Measurements from ENCODE around the gene OR2T10. TPM values are rescaled to one million over a fixed set of nuclear protein-coding genes. Genes with fewer than 3 reads are reported as not detected.
A peak's percentile ranks its signal among the peaks of the same experiment; 100 is the strongest.
"Not testable (repeated sequence)": the region's sequence is repeated elsewhere in the genome, so short reads cannot be mapped to it uniquely, and the experiment has no call there.

OR2T10 gene
- not detected for total RNA-seq
- long read RNA-seq, result 0 reads

- DNase-seq (no peak), ATAC-seq (no peak)
- WGBS (ENCODE audit: insufficient coverage, low coverage, low lambda C conversion rate, missing lambda C conversion rate), result 57% methylated on average over 4 of the region's 6 CpGs
- no peaks in the 10 kb centered on the region for H3K36me3 ChIP-seq
- no peaks in the 10 kb centered on the region for H3K4me1 ChIP-seq
- no peaks in the 10 kb centered on the region for H3K27me3 ChIP-seq
- no peak within 1 kb of the TSS for H3K27ac ChIP-seq
- H3K9me3 ChIP-seq, result no peaks in the 10 kb centered on the region
- no peak within 1 kb of the TSS for H3K4me3 ChIP-seq
- TF ChIP-seq CTCF (IDR thresholded peaks at IDR 0.05) (no peak), POLR2A (IDR thresholded peaks at IDR 0.05) (no peak)
- intact Hi-C loops (cut with DNase I), result no loop called here
Observed at GRCh38 chr1:248597589-248597988, at the start of gene OR2T10. TSS of gene OR2T10 (minus strand) at chr1:248597700. CDS start at chr1:248593768, 3,932 bp downstream.

- H3K27ac ChIP-seq; ATAC-seq; H3K36me3 ChIP-seq; H3K4me1 ChIP-seq; H3K9me3 ChIP-seq; H3K4me3 ChIP-seq; intact Hi-C loops (cut with DNase I); DNase-seq; H3K27me3 ChIP-seq: not testable (repeated sequence)
- WGBS (ENCODE audit: insufficient coverage, low coverage, low lambda C conversion rate, missing lambda C conversion rate), result 83% methylated on average over 1 of the region's 3 CpGs
Observed at GRCh38 chr1:248645178-248645577, 47.7 kb upstream of the OR2T10 start, which contains the start of gene OR2T35. TSS of gene OR2T35 (minus strand) at chr1:248645278. CDS start at chr1:248639258, 6,020 bp downstream.

- ATAC-seq; intact Hi-C loops (cut with DNase I): not testable (repeated sequence)
Observed at GRCh38 chr1:248642971-248643651, 45.6 kb upstream of the OR2T10 start.

GRCh38 chr1:248641583-248641982 lies 44.1 kb upstream of the OR2T10 start:
- no CpG with 5 or more reads among the region's 5 CpGs for WGBS (ENCODE audit: insufficient coverage, low coverage, low lambda C conversion rate, missing lambda C conversion rate)
- H3K27me3 ChIP-seq; H3K9me3 ChIP-seq; H3K36me3 ChIP-seq; DNase-seq; intact Hi-C loops (cut with DNase I); H3K4me1 ChIP-seq; H3K4me3 ChIP-seq; H3K27ac ChIP-seq; ATAC-seq: not testable (repeated sequence)

More at GRCh38 chr1:248642971-248643651, 45.6 kb upstream of the OR2T10 start:
- not testable (repeated sequence) for H3K9me3 ChIP-seq, H3K36me3 ChIP-seq, H3K27ac ChIP-seq, H3K4me3 ChIP-seq, H3K27me3 ChIP-seq, H3K4me1 ChIP-seq, DNase-seq
- WGBS (ENCODE audit: insufficient coverage, low coverage, low lambda C conversion rate, missing lambda C conversion rate), result no CpG with 5 or more reads among the region's 4 CpGs

GRCh38 chr1:248640906-248641305 lies 43.4 kb upstream of the OR2T10 start:
- no CpG with 5 or more reads among the region's 3 CpGs for WGBS (ENCODE audit: insufficient coverage, low coverage, low lambda C conversion rate, missing lambda C conversion rate)
- intact Hi-C loops (cut with DNase I); H3K27ac ChIP-seq; H3K9me3 ChIP-seq; H3K27me3 ChIP-seq; H3K36me3 ChIP-seq; ATAC-seq; H3K4me1 ChIP-seq; H3K4me3 ChIP-seq; DNase-seq: not testable (repeated sequence)

- not testable (repeated sequence) for H3K27me3 ChIP-seq
Observed at GRCh38 chr1:248639652-248640051, 42.2 kb upstream of the OR2T10 start.

GRCh38 chr1:248636612-248637011 lies 39.1 kb upstream of the OR2T10 start:
- H3K9me3 ChIP-seq; H3K4me3 ChIP-seq; H3K36me3 ChIP-seq; H3K27ac ChIP-seq; intact Hi-C loops (cut with DNase I); ATAC-seq; H3K4me1 ChIP-seq; H3K27me3 ChIP-seq; DNase-seq: not testable (repeated sequence)
- 16% methylated on average over 3 of the region's 5 CpGs for WGBS (ENCODE audit: insufficient coverage, low coverage, low lambda C conversion rate, missing lambda C conversion rate)

More at GRCh38 chr1:248639652-248640051, 42.2 kb upstream of the OR2T10 start:
- H3K27ac ChIP-seq; H3K9me3 ChIP-seq; H3K36me3 ChIP-seq; H3K4me1 ChIP-seq; ATAC-seq; DNase-seq; H3K4me3 ChIP-seq; intact Hi-C loops (cut with DNase I): not testable (repeated sequence)
- WGBS (ENCODE audit: insufficient coverage, low coverage, low lambda C conversion rate, missing lambda C conversion rate), result no CpG with 5 or more reads among the region's 5 CpGs

- H3K27ac ChIP-seq; H3K9me3 ChIP-seq; H3K4me1 ChIP-seq; DNase-seq; H3K36me3 ChIP-seq; H3K27me3 ChIP-seq; H3K4me3 ChIP-seq; intact Hi-C loops (cut with DNase I): not testable (repeated sequence)
- ATAC-seq, result peak in 3 of 4 donors; percentile 32 to 33 (median 33)
- WGBS (ENCODE audit: insufficient coverage, low coverage, low lambda C conversion rate, missing lambda C conversion rate), result no CpG with 5 or more reads among the region's 2 CpGs
Observed at GRCh38 chr1:248634991-248635390, 37.5 kb upstream of the OR2T10 start, which contains the start of gene OR2T11. TSS of gene OR2T11 (minus strand) at chr1:248635091. CDS start at chr1:248627128, 7,963 bp downstream.
